Lower leg skin (tissue), 4 donors: Measurements from ENCODE around the gene FGGY. TPM values are rescaled to one million over a fixed set of nuclear protein-coding genes. Genes with fewer than 3 reads are reported as not detected.

ENCODE experiments used
- DNase-seq, 2 donors: peaks; one replicate each; pipeline ENCODE4 v3.0.0-alpha.2; 2019; ENCODE audit warnings: low spot score in 2 of 2
- H3K4me3 ChIP-seq: fragments of 200-600 bp; sonication (generic); 2 replicates; pipeline ENCODE4 v1.5.1; 2017; ENCODE audit warnings: mild to moderate bottlenecking, low read depth; ENCODE audit not compliant: poor library complexity, severe bottlenecking
- CTCF ChIP-seq, 3 donors: fragments of 450-650 bp; IDR thresholded peaks; one replicate each; pipeline ENCODE4 v1.5.1; 2016; ENCODE audit warnings: antibody characterized with exemption in 3 of 3, mild to moderate bottlenecking in 3 of 3, moderate library complexity in 2 of 3
- POLR2A ChIP-seq, 2 donors: fragments of 450-650 bp; IDR thresholded peaks; one replicate each; pipeline ENCODE4 v1.6.1; 2016 to 2017; ENCODE audit warnings: antibody characterized with exemption in 2 of 2, mild to moderate bottlenecking in 1 of 2, moderate library complexity in 1 of 2
- WGBS, 2 donors: methylation state at CpG; one replicate each; pipeline ENCODE4 v1.1.5; 2018; 5-methylcytosine and 5-hydroxymethylcytosine counted together
- intact Hi-C: fragments of 100-400 bp; cut with DNase I; formaldehyde crosslinking; loops from one replicate; pipeline ENCODE4 v1.15.0; 2023; ENCODE audit warnings: low total_unique reads
- total RNA-seq, 4 donors: library from RNA; depleted of rRNA; stranded (reverse); fragments of >200 nt; gene quantifications; one replicate each; pipeline ENCODE4 v1.1.0, GENCODE V29; 2016

Gene FGGY
- total RNA-seq, 4 donors from 2014 or later = 10.0 to 29.5 (median 17.5) TPM

- no peak for DNase-seq
- TF ChIP-seq POLR2A (IDR thresholded peaks at IDR 0.05) (no peak), CTCF (IDR thresholded peaks at IDR 0.05) (no peak)
- no peak overlapping the region for H3K4me3 ChIP-seq
- intact Hi-C loops = no loop called here
Observed at GRCh38 chr1:59379371-59379728, 82.5 kb downstream of the FGGY start.

GRCh38 chr1:59383963-59384362 lies 87.1 kb downstream of the FGGY start:
- no peak overlapping the region for H3K4me3 ChIP-seq
- TF ChIP-seq POLR2A (IDR thresholded peaks at IDR 0.05) (no peak), CTCF (IDR thresholded peaks at IDR 0.05) (no peak)
- intact Hi-C loops = no loop called here
- 53% methylated on average over 3 of the region's 3 CpGs for WGBS, 2 donors
- DNase-seq = no peak

- no peak for TF ChIP-seq POLR2A (IDR thresholded peaks at IDR 0.05)
- TF ChIP-seq CTCF (IDR thresholded peaks at IDR 0.05) = no peak
- intact Hi-C loops = no loop called here
- no peak for DNase-seq
- no peak overlapping the region for H3K4me3 ChIP-seq
- 70 to 76% methylated on average over 1 of the region's 1 CpG for WGBS, 2 donors
Observed at GRCh38 chr1:59384443-59384842, 87.5 kb downstream of the FGGY start.

- 92 to 96% methylated on average over 3 of the region's 3 CpGs for WGBS, 2 donors
- DNase-seq = no peak
- TF ChIP-seq CTCF (IDR thresholded peaks at IDR 0.05) (no peak), POLR2A (IDR thresholded peaks at IDR 0.05) (no peak)
- H3K4me3 ChIP-seq = no peak overlapping the region
- intact Hi-C loops = no loop called here
Observed at GRCh38 chr1:59388191-59388590, 91.3 kb downstream of the FGGY start.

- intact Hi-C loops = no loop called here
- DNase-seq = no peak
- H3K4me3 ChIP-seq = no peak overlapping the region
- TF ChIP-seq CTCF (IDR thresholded peaks at IDR 0.05) = no peak
- TF ChIP-seq POLR2A (IDR thresholded peaks at IDR 0.05) = no peak
Observed at GRCh38 chr1:59389847-59390246, 93.0 kb downstream of the FGGY start.

GRCh38 chr1:59390307-59390706 lies 93.4 kb downstream of the FGGY start:
- no peak overlapping the region for H3K4me3 ChIP-seq
- no peak for DNase-seq
- 92 to 98% methylated on average over 3 of the region's 3 CpGs for WGBS, 2 donors
- intact Hi-C loops = no loop called here
- TF ChIP-seq POLR2A (IDR thresholded peaks at IDR 0.05) (no peak), CTCF (IDR thresholded peaks at IDR 0.05) (no peak)
